Upper lobe of left lung (tissue), 4 donors: ENCODE measurements around the gene HEPHL1.
"Not testable (repeated sequence)": the region's sequence is repeated elsewhere in the genome, so short reads cannot be mapped to it uniquely, and the experiment has no call there.

Experiments
- CTCF ChIP-seq, 6 experiments: fragments of 450-650 bp in 4 of 6; fragments of 200-600 bp in 2 of 6; sonication (generic) in 2 of 6; IDR thresholded peaks; one replicate each; pipeline ENCODE4 v1.5.1; 2016 to 2019; ENCODE audit warnings: antibody characterized with exemption in 6 of 6
- EP300 ChIP-seq, 4 donors: sonication (generic); formaldehyde crosslinking; IDR thresholded peaks; one replicate each; pipeline ENCODE4 v1.5.1; 2017; ENCODE audit warnings: antibody characterized with exemption in 4 of 4, control low read depth in 2 of 4

GRCh38 chr11:93976577-93977254 is 44.4 kb upstream of the HEPHL1 start:
- not testable (repeated sequence) for TF ChIP-seq CTCF, EP300 (IDR thresholded peaks at IDR 0.05)
